Panc1 (cell line): ENCODE results near the gene SRPRA. TPM values are rescaled to one million over a fixed set of nuclear protein-coding genes. Genes with fewer than 3 reads are reported as not detected.

Experiments
- ATAC-seq: fragments of 200-7000 bp; cut with Tn5 transposase; 2 replicates; pipeline ENCODE4 v1.9.1; 2020; ENCODE audit warnings: mild to moderate bottlenecking, moderate library complexity
- BruUV-seq: library from RNA; stranded (reverse); fragments of 400-500 nt; replicated peaks from 2 replicates; lab custom pipeline; 2021; lab: Mats Ljungman, UMichigan
- CTCF ChIA-PET: fragments of 300-600 bp; sonication (Branson Sonifier 250); formaldehyde crosslinking; loops from one replicate; lab custom pipeline; 2022; ENCODE audit warnings: antibody characterized with exemption; lab: Charles Lee
- POLR2A ChIA-PET: fragments of 300-600 bp; sonication (Branson Sonifier 250); formaldehyde crosslinking; loops from one replicate; lab custom pipeline; 2022; ENCODE audit warnings: antibody characterized with exemption; lab: Charles Lee
- DNase-seq: peaks from one replicate; pipeline ENCODE4 v3.0.0-alpha.2; 2010; ENCODE audit warnings: low read depth, low spot score
- H3K27ac ChIP-seq: 2 replicates; pipeline ENCODE4 v1.5.1; 2011; ENCODE audit warnings: mild to moderate bottlenecking, low read length, inconsistent platforms
- H3K27me3 ChIP-seq: fragments of 200-500 bp; sonication (Bioruptor generic); 2 replicates; pipeline ENCODE4 v1.6.0; 2014; ENCODE audit warnings: low read length, inconsistent platforms; ENCODE audit not compliant: control insufficient read depth, insufficient read depth
- H3K36me3 ChIP-seq: fragments of 200-500 bp; sonication (Bioruptor generic); 2 replicates; pipeline ENCODE4 v1.5.1; 2014; ENCODE audit warnings: inconsistent platforms, mild to moderate bottlenecking, low read length, moderate library complexity; ENCODE audit not compliant: control insufficient read depth, insufficient read depth
- H3K4me1 ChIP-seq: 2 replicates; pipeline ENCODE4 v1.5.1; 2011; ENCODE audit warnings: inconsistent platforms, mild to moderate bottlenecking, low read length, moderate library complexity; ENCODE audit not compliant: control insufficient read depth, insufficient read depth
- H3K4me3 ChIP-seq, 2 experiments: 2 replicates each; pipeline ENCODE4 v1.5.1; 2011 to 2012; ENCODE audit warnings: low read depth in 2 of 2, low read length in 2 of 2, mild to moderate bottlenecking in 2 of 2, inconsistent platforms in 1 of 2, moderate library complexity in 1 of 2
- H3K9me3 ChIP-seq: fragments of 200-500 bp; sonication (Bioruptor generic); 2 replicates; pipeline ENCODE4 v1.5.1; 2014; ENCODE audit warnings: low read depth, mild to moderate bottlenecking, inconsistent platforms, low read length, moderate library complexity; ENCODE audit not compliant: control insufficient read depth, insufficient read depth
- CTCF ChIP-seq: fragments of 450-650 bp; IDR thresholded peaks from 2 replicates; pipeline ENCODE4 v1.5.1; 2017; ENCODE audit warnings: mild to moderate bottlenecking
- POLR2AphosphoS5 ChIP-seq: IDR thresholded peaks from 2 replicates; pipeline ENCODE4 v1.6.1; 2012; ENCODE audit warnings: mild to moderate bottlenecking, low read depth, low read length, moderate library complexity
- REST ChIP-seq, 2 experiments: IDR thresholded peaks; 2 replicates each; pipeline ENCODE4 v1.6.1; 2011 to 2012; ENCODE audit warnings: low read depth in 2 of 2, control low read depth in 1 of 2, low read length in 1 of 2, mild to moderate bottlenecking in 1 of 2, moderate library complexity in 1 of 2; ENCODE audit not compliant: insufficient read depth in 1 of 2
- SIN3A ChIP-seq: IDR thresholded peaks from 2 replicates; pipeline ENCODE4 v1.6.1; 2012; ENCODE audit warnings: low read depth, mild to moderate bottlenecking, low read length, moderate library complexity, borderline replicate concordance; ENCODE audit not compliant: insufficient read depth
- TCF7L2 ChIP-seq: IDR thresholded peaks from 2 replicates; pipeline ENCODE4 v1.6.1; 2011; ENCODE audit warnings: mild to moderate bottlenecking, low read depth, low read length, inconsistent platforms
- in situ Hi-C: cut with HindIII; loops from 2 replicates; pipeline ENCODE4 v1.10.0; 2016; ENCODE audit warnings: low sequenced_read_pairs, low pct_unique_long_range_greater_than_20kb
- intact Hi-C: fragments of 100-400 bp; cut with micrococcal nuclease; formaldehyde crosslinking; loops from one replicate; pipeline ENCODE4 v1.10.0; 2022; ENCODE audit not compliant: unreplicated experiment
- total RNA-seq: library from RNA; stranded (reverse); gene quantifications from one replicate; pipeline ENCODE4 v1.2.1, GENCODE V29; 2021; ENCODE audit not compliant: unreplicated experiment

The SRPRA gene
- total RNA-seq, 1 experiment from 2014 or later: 149 TPM

- CTCF ChIA-PET: interaction anchor here (0.6 kb wide), 1 partner anchor 47 kb away, joined by 7 read pairs; no protein-coding TSS in a partner anchor
- POLR2A ChIA-PET: interaction anchor here (0.6 kb wide), 1 partner anchor 26 kb away, joined by 8 read pairs; no protein-coding TSS in a partner anchor
- peaks cover 40% of the 10 kb centered on the region for H3K36me3 ChIP-seq
- H3K9me3 ChIP-seq: no peaks in the 10 kb centered on the region
- no peak overlapping the region for H3K4me3 ChIP-seq
- intact Hi-C loops: no loop called here
- in situ Hi-C loops: no loop called here
- BruUV-seq: no TSS peak
- TF ChIP-seq TCF7L2 (no peak), SIN3A (no peak), CTCF (no peak), POLR2AphosphoS5 (no peak), REST (IDR thresholded peaks at IDR 0.05; ENCODE audit: insufficient read depth in 1 of 2, low read depth in 2 of 2, low read length in 1 of 2) (no peak)
- no peaks in the 10 kb centered on the region for H3K27me3 ChIP-seq
- ATAC-seq (no peak; the same call in 1 of the 2 replicates), DNase-seq (no peak)
- H3K4me1 ChIP-seq: peaks cover under 1% of the 10 kb centered on the region
- H3K27ac ChIP-seq: no peak overlapping the region
These were observed 6.5 kb downstream of the SRPRA start for GRCh38 chr11:126262216-126262615.

- no peak for ATAC-seq
- peaks cover 8% of the 10 kb centered on the region for H3K36me3 ChIP-seq
- CTCF ChIA-PET: interaction anchor here (0.7 kb wide), 1 partner anchor 17 kb away, joined by 4 read pairs; no protein-coding TSS in a partner anchor
- no peaks in the 10 kb centered on the region for H3K27me3 ChIP-seq
- H3K9me3 ChIP-seq: no peaks in the 10 kb centered on the region
- TF ChIP-seq SIN3A: no peak
- no peak for TF ChIP-seq CTCF
- no peak for TF ChIP-seq TCF7L2
- no peak for TF ChIP-seq REST (IDR thresholded peaks at IDR 0.05; ENCODE audit: insufficient read depth in 1 of 2, low read depth in 2 of 2, low read length in 1 of 2)
- no peak for TF ChIP-seq POLR2AphosphoS5
- BruUV-seq: no TSS peak
- DNase-seq: no peak
- POLR2A ChIA-PET: no interaction called here
- no peak overlapping the region for H3K27ac ChIP-seq
- no peaks in the 10 kb centered on the region for H3K4me1 ChIP-seq
- in situ Hi-C loops: no loop called here
- H3K4me3 ChIP-seq: no peak overlapping the region
- intact Hi-C loops: no loop called here
These were observed 10.9 kb downstream of the SRPRA start for GRCh38 chr11:126257764-126258163.
